ENCODE measurements around the gene PCDHGA1.

The PCDHGA1 gene

DNA sequence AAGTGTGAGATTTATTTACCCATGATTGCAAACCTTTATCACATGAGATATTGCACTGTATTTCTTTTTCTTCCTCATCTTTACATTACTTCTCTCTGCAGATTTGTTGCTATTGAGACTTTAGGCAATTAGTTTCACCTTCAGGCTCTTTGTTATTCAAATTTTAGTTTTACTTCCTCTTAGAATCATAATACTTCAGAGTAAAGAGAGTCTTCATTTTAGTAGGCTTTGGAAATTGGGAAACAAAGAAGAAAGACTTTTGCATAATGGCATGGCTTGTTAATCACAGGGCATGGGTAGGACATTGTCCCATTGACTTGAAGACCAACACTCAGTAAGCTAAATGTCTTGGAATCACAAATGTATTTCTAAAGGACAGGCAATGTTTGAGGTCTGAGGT is 32.4 kb downstream of the PCDHGA1 start:
- H3K9me3 ChIP-seq (ENCODE audit: insufficient read depth, low read depth, low read length) = peaks cover 36% of the 10 kb centered on the region
- no peak overlapping the region for H3K4ac ChIP-seq (ENCODE audit: low read depth, low read length)
- H3K18ac ChIP-seq (ENCODE audit: low read length) = no peak overlapping the region
- H2BK12ac ChIP-seq (ENCODE audit: low read length) = no peak overlapping the region
- no peak overlapping the region for H2BK5ac ChIP-seq (ENCODE audit: low read depth, low read length, poor library complexity)
- no peak overlapping the region for H3K4me2 ChIP-seq (ENCODE audit: low read length)
- no peak overlapping the region for H2AK5ac ChIP-seq (ENCODE audit: low read length)
- no peak overlapping the region for H4K8ac ChIP-seq (ENCODE audit: low read depth, low read length)
- H4K91ac ChIP-seq (ENCODE audit: low read depth, low read length) = no peak overlapping the region
- H4K12ac ChIP-seq (ENCODE audit: low read depth, low read length) = no peak overlapping the region
- H3K79me1 ChIP-seq (ENCODE audit: low read length) = no peaks in the 10 kb centered on the region
- no peaks in the 10 kb centered on the region for H3K27me3 ChIP-seq (ENCODE audit: insufficient read depth, low read length)
- no peak overlapping the region for H3K4me3 ChIP-seq (ENCODE audit: low read depth, low read length)
- no peak overlapping the region for H2BK120ac ChIP-seq (ENCODE audit: insufficient read depth, low read length, poor library complexity)
- H3K4me1 ChIP-seq (ENCODE audit: control insufficient read depth in 1 of 2, insufficient read depth in 2 of 2, low read length in 2 of 2) = no peaks in the 10 kb centered on the region
- no peak overlapping the region for H2AFZ ChIP-seq (ENCODE audit: insufficient read depth, low read length, poor library complexity)
- H3K79me2 ChIP-seq (ENCODE audit: control insufficient read depth, insufficient read depth, low read length, poor library complexity) = no peaks in the 10 kb centered on the region
- H3K9ac ChIP-seq (ENCODE audit: low read length) = no peak overlapping the region
- no peak overlapping the region for H3K23ac ChIP-seq (ENCODE audit: low read length)
- no peaks in the 10 kb centered on the region for H3K36me3 ChIP-seq (ENCODE audit: control insufficient read depth in 1 of 2, insufficient read depth in 2 of 2, low read length in 2 of 2)
- H3K14ac ChIP-seq (ENCODE audit: low read length) = no peak overlapping the region
- no peak for DNase-seq
- H3K27ac ChIP-seq (ENCODE audit: low read depth, low read length) = no peak overlapping the region

DNA sequence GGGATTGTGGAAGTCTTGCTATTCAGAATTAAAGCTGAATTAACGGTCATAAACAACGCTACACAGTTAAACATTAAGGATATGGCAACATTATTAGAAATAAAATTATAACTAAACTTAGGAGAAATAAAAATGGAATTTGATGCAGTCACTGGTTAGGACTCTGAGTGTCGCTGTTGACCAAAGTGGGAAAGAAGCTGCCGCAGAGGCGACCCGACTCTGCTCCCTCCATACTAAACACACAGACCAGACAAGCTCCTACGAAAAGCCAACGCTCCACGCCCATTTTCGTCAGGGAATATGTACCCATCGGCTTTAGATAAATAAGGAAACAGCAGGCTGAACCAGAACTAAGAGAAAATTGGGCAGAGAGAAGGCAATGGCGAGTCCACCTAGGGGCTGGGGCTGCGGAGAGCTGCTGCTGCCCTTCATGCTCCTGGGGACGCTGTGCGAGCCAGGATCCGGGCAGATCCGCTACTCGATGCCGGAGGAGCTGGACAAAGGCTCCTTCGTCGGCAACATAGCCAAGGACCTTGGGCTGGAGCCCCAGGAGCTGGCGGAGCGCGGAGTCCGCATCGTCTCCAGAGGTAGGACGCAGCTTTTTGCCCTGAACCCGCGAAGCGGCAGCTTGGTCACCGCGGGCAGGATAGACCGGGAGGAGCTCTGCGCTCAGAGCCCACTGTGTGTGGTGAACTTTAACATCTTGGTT is 33.8 kb downstream of the PCDHGA1 start, which contains the start of gene PCDHGA5:
Gene PCDHGA5 (plus strand): TSS at position 211 of the 709 bp plus-strand sequence. CDS start 169 bp downstream, at position 380.
- Histone ChIP-seq H3K79me1 (ENCODE audit: low read length) (no peaks in the 10 kb centered on the region), H2BK5ac (ENCODE audit: low read depth, low read length, poor library complexity) (no peak within 1 kb of the TSS), H3K9ac (ENCODE audit: low read length) (peak within 1 kb of the TSS; percentile 3), H3K4me3 (ENCODE audit: low read depth, low read length) (no peak within 1 kb of the TSS), H3K27ac (ENCODE audit: low read depth, low read length) (no peak within 1 kb of the TSS), H3K14ac (ENCODE audit: low read length) (no peak within 1 kb of the TSS), H3K18ac (ENCODE audit: low read length) (no peak within 1 kb of the TSS), H3K23ac (ENCODE audit: low read length) (no peak within 1 kb of the TSS), H4K12ac (ENCODE audit: low read depth, low read length) (no peak within 1 kb of the TSS), H3K9me3 (ENCODE audit: insufficient read depth, low read depth, low read length) (peaks cover 36% of the 10 kb centered on the region), H4K8ac (ENCODE audit: low read depth, low read length) (no peak within 1 kb of the TSS), H2BK120ac (ENCODE audit: insufficient read depth, low read length, poor library complexity) (no peak within 1 kb of the TSS), H3K27me3 (ENCODE audit: insufficient read depth, low read length) (no peaks in the 10 kb centered on the region), H3K4ac (ENCODE audit: low read depth, low read length) (no peak within 1 kb of the TSS), H3K4me2 (ENCODE audit: low read length) (no peak within 1 kb of the TSS), H3K4me1 (ENCODE audit: control insufficient read depth in 1 of 2, insufficient read depth in 2 of 2, low read length in 2 of 2) (no peaks in the 10 kb centered on the region), H2AK5ac (ENCODE audit: low read length) (no peak within 1 kb of the TSS), H2BK12ac (ENCODE audit: low read length) (no peak within 1 kb of the TSS), H4K91ac (ENCODE audit: low read depth, low read length) (no peak within 1 kb of the TSS), H2AFZ (ENCODE audit: insufficient read depth, low read length, poor library complexity) (no peak within 1 kb of the TSS), H3K79me2 (ENCODE audit: control insufficient read depth, insufficient read depth, low read length, poor library complexity) (no peaks in the 10 kb centered on the region), H3K36me3 (ENCODE audit: control insufficient read depth in 1 of 2, insufficient read depth in 2 of 2, low read length in 2 of 2) (no peaks in the 10 kb centered on the region)
- no CpG with 5 or more reads among the region's 34 CpGs for WGBS (ENCODE audit: extremely low coverage, insufficient coverage, insufficient read length)
- DNase-seq = no peak

- no peaks in the 10 kb centered on the region for H3K79me1 ChIP-seq (ENCODE audit: low read length)
- no peak overlapping the region for H3K18ac ChIP-seq (ENCODE audit: low read length)
- no peaks in the 10 kb centered on the region for H3K27me3 ChIP-seq (ENCODE audit: insufficient read depth, low read length)
- no peak overlapping the region for H3K4ac ChIP-seq (ENCODE audit: low read depth, low read length)
- no peak overlapping the region for H4K12ac ChIP-seq (ENCODE audit: low read depth, low read length)
- H2AFZ ChIP-seq (ENCODE audit: insufficient read depth, low read length, poor library complexity) = no peak overlapping the region
- H3K36me3 ChIP-seq (ENCODE audit: control insufficient read depth in 1 of 2, insufficient read depth in 2 of 2, low read length in 2 of 2) = peaks cover 2 to 3% of the 10 kb centered on the region in 2 experiments
- H2AK5ac ChIP-seq (ENCODE audit: low read length) = no peak overlapping the region
- no CpG with 5 or more reads among the region's 46 CpGs for WGBS (ENCODE audit: extremely low coverage, insufficient coverage, insufficient read length)
- no peak overlapping the region for H2BK12ac ChIP-seq (ENCODE audit: low read length)
- no peak overlapping the region for H2BK5ac ChIP-seq (ENCODE audit: low read depth, low read length, poor library complexity)
- H3K4me3 ChIP-seq (ENCODE audit: low read depth, low read length) = no peak overlapping the region
- peaks cover 34% of the 10 kb centered on the region for H3K9me3 ChIP-seq (ENCODE audit: insufficient read depth, low read depth, low read length)
- H3K14ac ChIP-seq (ENCODE audit: low read length) = no peak overlapping the region
- H4K8ac ChIP-seq (ENCODE audit: low read depth, low read length) = no peak overlapping the region
- no peak overlapping the region for H3K9ac ChIP-seq (ENCODE audit: low read length)
- H4K91ac ChIP-seq (ENCODE audit: low read depth, low read length) = no peak overlapping the region
- H2BK120ac ChIP-seq (ENCODE audit: insufficient read depth, low read length, poor library complexity) = no peak overlapping the region
- no peaks in the 10 kb centered on the region for H3K79me2 ChIP-seq (ENCODE audit: control insufficient read depth, insufficient read depth, low read length, poor library complexity)
- H3K4me1 ChIP-seq (ENCODE audit: control insufficient read depth in 1 of 2, insufficient read depth in 2 of 2, low read length in 2 of 2) = no peaks in the 10 kb centered on the region
- no peak overlapping the region for H3K27ac ChIP-seq (ENCODE audit: low read depth, low read length)
- H3K23ac ChIP-seq (ENCODE audit: low read length) = no peak overlapping the region
- no peak overlapping the region for H3K4me2 ChIP-seq (ENCODE audit: low read length)
- no peak for DNase-seq
Measured at GRCh38 chr5:141366016-141366896, 35.9 kb downstream of the PCDHGA1 start.

- Histone ChIP-seq H3K4me2 (ENCODE audit: low read length) (no peak within 1 kb of the TSS), H2BK120ac (ENCODE audit: insufficient read depth, low read length, poor library complexity) (no peak within 1 kb of the TSS), H3K23ac (ENCODE audit: low read length) (no peak within 1 kb of the TSS), H2BK5ac (ENCODE audit: low read depth, low read length, poor library complexity) (no peak within 1 kb of the TSS), H4K91ac (ENCODE audit: low read depth, low read length) (no peak within 1 kb of the TSS), H2AK5ac (ENCODE audit: low read length) (no peak within 1 kb of the TSS), H2AFZ (ENCODE audit: insufficient read depth, low read length, poor library complexity) (no peak within 1 kb of the TSS), H3K4ac (ENCODE audit: low read depth, low read length) (no peak within 1 kb of the TSS), H3K9ac (ENCODE audit: low read length) (no peak within 1 kb of the TSS), H3K79me2 (ENCODE audit: control insufficient read depth, insufficient read depth, low read length, poor library complexity) (no peaks in the 10 kb centered on the region), H4K8ac (ENCODE audit: low read depth, low read length) (no peak within 1 kb of the TSS), H3K4me1 (ENCODE audit: control insufficient read depth in 1 of 2, insufficient read depth in 2 of 2, low read length in 2 of 2) (no peaks in the 10 kb centered on the region), H3K14ac (ENCODE audit: low read length) (no peak within 1 kb of the TSS), H3K18ac (ENCODE audit: low read length) (no peak within 1 kb of the TSS), H3K79me1 (ENCODE audit: low read length) (no peaks in the 10 kb centered on the region), H3K27me3 (ENCODE audit: insufficient read depth, low read length) (no peaks in the 10 kb centered on the region), H3K27ac (ENCODE audit: low read depth, low read length) (no peak within 1 kb of the TSS), H4K12ac (ENCODE audit: low read depth, low read length) (no peak within 1 kb of the TSS), H3K36me3 (ENCODE audit: control insufficient read depth in 1 of 2, insufficient read depth in 2 of 2, low read length in 2 of 2) (peaks cover 2 to 3% of the 10 kb centered on the region in 2 experiments), H2BK12ac (ENCODE audit: low read length) (no peak within 1 kb of the TSS), H3K4me3 (ENCODE audit: low read depth, low read length) (no peak within 1 kb of the TSS), H3K9me3 (ENCODE audit: insufficient read depth, low read depth, low read length) (peaks cover 38% of the 10 kb centered on the region)
- WGBS (ENCODE audit: extremely low coverage, insufficient coverage, insufficient read length) = no CpG with 5 or more reads among the region's 32 CpGs
- DNase-seq = no peak
Measured at GRCh38 chr5:141369994-141370848, 39.9 kb downstream of the PCDHGA1 start, which contains the start of gene PCDHGB3. PCDHGB3 (plus strand) TSS chr5:141370242; CDS start chr5:141370395, 153 bp downstream.

Data from trophoblast cell (in vitro differentiated cells and primary cell).